DND-41 (cell line): ENCODE results near the gene PLSCR2.

Experiments
- ATAC-seq: fragments of 200-7000 bp; cut with Tn5 transposase; 3 replicates; pipeline ENCODE4 v1.9.1; 2021; ENCODE audit warnings: low read depth; ENCODE audit not compliant: insufficient read depth
- DNase-seq: peaks from one replicate; pipeline ENCODE4 v3.0.0-alpha.2; 2020
- H2AFZ ChIP-seq: 2 replicates; pipeline ENCODE4 v1.6.0; 2012; ENCODE audit warnings: low read depth, low read length
- H3K27ac ChIP-seq: 2 replicates; pipeline ENCODE4 v1.5.1; 2012; ENCODE audit warnings: low read length, inconsistent platforms
- H3K27me3 ChIP-seq: fragments of 200-600 bp; sonication (generic); 2 replicates; pipeline ENCODE4 v1.6.0; 2012; ENCODE audit warnings: low read length, mild to moderate bottlenecking, inconsistent platforms; ENCODE audit not compliant: insufficient read depth, poor library complexity
- H3K36me3 ChIP-seq: 2 replicates; pipeline ENCODE4 v1.5.1; 2012; ENCODE audit warnings: low read length, inconsistent platforms; ENCODE audit not compliant: insufficient read depth
- H3K4me1 ChIP-seq: 2 replicates; pipeline ENCODE4 v1.5.1; 2012; ENCODE audit warnings: mild to moderate bottlenecking, low read length; ENCODE audit not compliant: insufficient read depth
- H3K4me2 ChIP-seq: 2 replicates; pipeline ENCODE4 v1.6.0; 2012; ENCODE audit warnings: mild to moderate bottlenecking, moderate library complexity, low read length, inconsistent platforms; ENCODE audit not compliant: insufficient read depth
- H3K4me3 ChIP-seq, 2 experiments: fragments of 200-600 bp in 1 of 2; shearing (Covaris generic) in 1 of 2; 2 replicates each; pipeline ENCODE4 v1.5.1; 2012 to 2016; ENCODE audit warnings: inconsistent platforms in 2 of 2, low read length in 2 of 2, mild to moderate bottlenecking in 2 of 2, low read depth in 1 of 2, moderate library complexity in 1 of 2
- H3K79me2 ChIP-seq: 2 replicates; pipeline ENCODE4 v1.6.0; 2012; ENCODE audit warnings: low read length, inconsistent platforms; ENCODE audit not compliant: insufficient read depth
- H3K9ac ChIP-seq: 2 replicates; pipeline ENCODE4 v1.6.0; 2012; ENCODE audit warnings: low read depth, mild to moderate bottlenecking, inconsistent platforms, low read length, moderate library complexity
- H3K9me3 ChIP-seq: 2 replicates; pipeline ENCODE4 v1.5.1; 2012; ENCODE audit warnings: low read length, moderate library complexity, mild to moderate bottlenecking, inconsistent platforms; ENCODE audit not compliant: insufficient read depth, severe bottlenecking
- H4K20me1 ChIP-seq: 2 replicates; pipeline ENCODE4 v1.6.0; 2012; ENCODE audit warnings: low read length; ENCODE audit not compliant: insufficient read depth
- EZH2 ChIP-seq: IDR thresholded peaks from 3 replicates; pipeline ENCODE4 v1.6.1; 2012; ENCODE audit warnings: borderline replicate concordance, low read depth, mild to moderate bottlenecking, moderate library complexity, low read length, inconsistent platforms; ENCODE audit not compliant: severe bottlenecking
- TF ChIP-seq, protein P1 (sequence below): IDR thresholded peaks from 2 replicates; pipeline ENCODE4 v1.5.1; 2012; ENCODE audit warnings: borderline replicate concordance, low read length, moderate library complexity, mild to moderate bottlenecking; ENCODE audit not compliant: poor library complexity, severe bottlenecking; ENCODE audit errors: extremely low read depth

The PLSCR2 gene

DNA sequence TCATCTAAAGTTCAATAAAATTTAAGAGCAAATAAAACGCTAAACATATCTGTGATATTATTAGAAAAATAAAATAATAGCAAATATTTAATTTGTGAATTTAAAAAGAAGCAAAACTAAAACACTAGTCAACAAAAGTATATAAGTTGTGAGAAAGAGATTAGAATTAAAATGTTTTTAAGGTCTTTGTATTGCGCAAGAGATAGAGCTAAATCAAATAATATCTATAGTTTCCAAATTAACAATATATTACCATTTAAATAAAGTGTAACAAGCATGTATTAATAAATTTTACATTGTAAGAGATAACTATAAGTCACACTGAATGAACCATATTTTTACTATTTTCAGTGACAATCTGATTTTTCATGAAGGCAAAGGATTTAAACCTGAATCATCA is 74.2 kb downstream of the PLSCR2 start:
- no peak overlapping the region for H3K27ac ChIP-seq
- no peak overlapping the region for H2AFZ ChIP-seq
- no peak overlapping the region for H3K4me3 ChIP-seq
- H3K4me1 ChIP-seq: no peaks in the 10 kb centered on the region
- TF ChIP-seq, protein P1, sequence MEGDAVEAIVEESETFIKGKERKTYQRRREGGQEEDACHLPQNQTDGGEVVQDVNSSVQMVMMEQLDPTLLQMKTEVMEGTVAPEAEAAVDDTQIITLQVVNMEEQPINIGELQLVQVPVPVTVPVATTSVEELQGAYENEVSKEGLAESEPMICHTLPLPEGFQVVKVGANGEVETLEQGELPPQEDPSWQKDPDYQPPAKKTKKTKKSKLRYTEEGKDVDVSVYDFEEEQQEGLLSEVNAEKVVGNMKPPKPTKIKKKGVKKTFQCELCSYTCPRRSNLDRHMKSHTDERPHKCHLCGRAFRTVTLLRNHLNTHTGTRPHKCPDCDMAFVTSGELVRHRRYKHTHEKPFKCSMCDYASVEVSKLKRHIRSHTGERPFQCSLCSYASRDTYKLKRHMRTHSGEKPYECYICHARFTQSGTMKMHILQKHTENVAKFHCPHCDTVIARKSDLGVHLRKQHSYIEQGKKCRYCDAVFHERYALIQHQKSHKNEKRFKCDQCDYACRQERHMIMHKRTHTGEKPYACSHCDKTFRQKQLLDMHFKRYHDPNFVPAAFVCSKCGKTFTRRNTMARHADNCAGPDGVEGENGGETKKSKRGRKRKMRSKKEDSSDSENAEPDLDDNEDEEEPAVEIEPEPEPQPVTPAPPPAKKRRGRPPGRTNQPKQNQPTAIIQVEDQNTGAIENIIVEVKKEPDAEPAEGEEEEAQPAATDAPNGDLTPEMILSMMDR: no peak
- no peak for TF ChIP-seq EZH2
- H3K9me3 ChIP-seq: no peaks in the 10 kb centered on the region
- no peaks in the 10 kb centered on the region for H3K36me3 ChIP-seq
- no peaks in the 10 kb centered on the region for H4K20me1 ChIP-seq
- H3K27me3 ChIP-seq: no peaks in the 10 kb centered on the region
- no peak overlapping the region for H3K4me2 ChIP-seq
- DNase-seq: no peak
- H3K79me2 ChIP-seq: no peaks in the 10 kb centered on the region
- no peak overlapping the region for H3K9ac ChIP-seq
- ATAC-seq: no peak

DNA sequence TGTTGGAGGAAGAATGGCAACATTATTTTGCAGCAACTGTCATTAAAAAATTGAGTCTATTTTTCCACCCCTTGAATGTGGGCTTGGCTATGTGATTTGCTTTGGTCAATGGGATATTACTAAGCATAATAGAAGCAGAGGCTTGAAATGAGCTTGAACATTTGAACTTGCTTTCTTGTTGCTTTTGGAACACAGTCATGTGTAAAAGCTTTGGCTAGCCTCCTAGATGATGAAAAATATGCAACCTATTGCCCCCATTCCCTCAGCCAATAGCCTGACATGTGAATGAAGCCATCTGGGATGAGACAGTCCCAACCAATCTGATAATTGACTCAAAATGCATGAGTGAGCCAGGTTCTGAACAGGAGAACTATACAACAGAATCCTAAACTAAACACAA is 78.4 kb downstream of the PLSCR2 start:
- H3K79me2 ChIP-seq: no peaks in the 10 kb centered on the region
- H3K4me2 ChIP-seq: no peak overlapping the region
- H2AFZ ChIP-seq: no peak overlapping the region
- H4K20me1 ChIP-seq: no peaks in the 10 kb centered on the region
- H3K9me3 ChIP-seq: no peaks in the 10 kb centered on the region
- ATAC-seq (no peak), DNase-seq (no peak)
- H3K4me3 ChIP-seq: no peak overlapping the region
- H3K27ac ChIP-seq: no peak overlapping the region
- no peak overlapping the region for H3K9ac ChIP-seq
- no peaks in the 10 kb centered on the region for H3K27me3 ChIP-seq
- H3K4me1 ChIP-seq: no peaks in the 10 kb centered on the region
- H3K36me3 ChIP-seq: no peaks in the 10 kb centered on the region
- TF ChIP-seq, protein P1: no peak
- TF ChIP-seq EZH2: no peak

DNA sequence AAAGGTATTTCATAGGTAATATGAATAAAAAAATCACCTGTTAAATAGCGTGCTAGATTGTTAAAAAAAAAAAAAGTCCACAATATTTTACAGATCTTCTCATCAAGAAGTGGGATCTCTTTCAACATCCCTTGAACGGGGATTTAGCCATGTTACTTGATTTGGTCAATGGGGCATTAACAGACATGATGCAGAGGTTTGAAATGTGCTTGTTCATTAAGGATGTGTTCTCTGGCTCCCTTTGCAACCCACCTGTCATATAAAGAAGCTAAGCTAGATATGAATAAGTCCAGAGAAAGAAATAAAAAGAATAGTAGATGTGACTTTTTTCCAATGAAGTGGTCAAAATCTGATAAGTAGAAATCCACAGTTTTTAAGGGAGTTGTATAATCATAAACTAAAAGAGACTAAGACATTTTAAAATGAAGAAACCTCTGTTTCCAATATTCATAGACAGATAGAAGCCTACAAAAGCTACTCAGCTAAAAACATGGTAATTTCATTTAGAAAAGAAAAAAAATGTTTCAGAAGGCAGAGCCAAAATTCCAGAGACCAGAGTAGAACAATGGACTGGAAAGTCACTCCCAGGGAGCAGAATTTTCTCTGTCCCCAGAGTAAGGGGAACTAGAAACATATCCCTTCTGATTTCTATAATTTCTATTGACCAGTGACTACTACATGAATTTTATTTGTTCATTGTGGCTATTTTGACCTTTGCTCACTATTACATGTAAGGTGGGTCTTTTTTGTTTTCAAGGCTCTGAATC is 79.2 kb downstream of the PLSCR2 start:
- H3K4me3 ChIP-seq: no peak overlapping the region
- no peak overlapping the region for H3K27ac ChIP-seq
- H3K4me1 ChIP-seq: no peaks in the 10 kb centered on the region
- no peaks in the 10 kb centered on the region for H3K9me3 ChIP-seq
- H3K9ac ChIP-seq: no peak overlapping the region
- no peak overlapping the region for H2AFZ ChIP-seq
- no peak for DNase-seq
- H3K4me2 ChIP-seq: no peak overlapping the region
- H3K27me3 ChIP-seq: no peaks in the 10 kb centered on the region
- H3K36me3 ChIP-seq: no peaks in the 10 kb centered on the region
- no peaks in the 10 kb centered on the region for H3K79me2 ChIP-seq
- no peaks in the 10 kb centered on the region for H4K20me1 ChIP-seq
- ATAC-seq: no peak
- TF ChIP-seq, protein P1: no peak
- no peak for TF ChIP-seq EZH2
